HUES64 (cell line): ENCODE data around the gene SLC28A1.

Experiments
- H3K27ac ChIP-seq: 2 replicates; pipeline ENCODE4 v1.7.0; 2013; ENCODE audit warnings: low read depth, low read length, inconsistent platforms
- H3K27me3 ChIP-seq: 2 replicates; pipeline ENCODE4 v1.6.1; 2013; ENCODE audit warnings: mild to moderate bottlenecking, low read length; ENCODE audit not compliant: insufficient read depth
- H3K36me3 ChIP-seq: 2 replicates; pipeline ENCODE4 v1.6.1; 2013; ENCODE audit warnings: mild to moderate bottlenecking, low read length; ENCODE audit not compliant: insufficient read depth
- H3K4me1 ChIP-seq: 2 replicates; pipeline ENCODE4 v1.6.1; 2013; ENCODE audit warnings: mild to moderate bottlenecking, low read length, moderate library complexity; ENCODE audit not compliant: insufficient read depth
- H3K4me3 ChIP-seq: 2 replicates; pipeline ENCODE4 v1.5.1; 2013; ENCODE audit warnings: mild to moderate bottlenecking, low read length, moderate library complexity
- H3K9ac ChIP-seq: 2 replicates; pipeline ENCODE4 v1.6.1; 2013; ENCODE audit warnings: mild to moderate bottlenecking, low read depth, low read length
- H3K9me3 ChIP-seq: 2 replicates; pipeline ENCODE4 v1.6.1; 2013; ENCODE audit warnings: low read depth, low read length; ENCODE audit not compliant: insufficient read depth
- WGBS: fragments of 150-250, 120-280 bp; methylation state at CpG from one replicate; pipeline ENCODE4 v1.1.7; 2013; ENCODE audit warnings: missing lambda C conversion rate; 5-methylcytosine and 5-hydroxymethylcytosine counted together

Gene SLC28A1

GRCh38 chr15:84886984-84887299, 2.5 kb downstream of the SLC28A1 start:
- no peak overlapping the region for H3K9ac ChIP-seq
- no peak overlapping the region for H3K4me3 ChIP-seq
- no peak overlapping the region for H3K27ac ChIP-seq
- H3K27me3 ChIP-seq, result 0 out of 2 replicates have a peak, but pooled peaks cover 2% of the 10 kb centered on the region
- WGBS, result 89% methylated on average over 1 of the region's 1 CpG
- H3K4me1 ChIP-seq, result no peaks in the 10 kb centered on the region
- H3K9me3 ChIP-seq, result no peaks in the 10 kb centered on the region
- no peaks in the 10 kb centered on the region for H3K36me3 ChIP-seq

- WGBS, result 94% methylated on average over 4 of the region's 4 CpGs
- Histone ChIP-seq H3K36me3 (no peaks in the 10 kb centered on the region), H3K9ac (no peak overlapping the region), H3K27ac (no peak overlapping the region), H3K9me3 (no peaks in the 10 kb centered on the region), H3K4me3 (no peak overlapping the region), H3K27me3 (0 out of 2 replicates have a peak, but pooled peaks cover 2% of the 10 kb centered on the region), H3K4me1 (no peaks in the 10 kb centered on the region)
These were observed 3.5 kb downstream of the SLC28A1 start for GRCh38 chr15:84887938-84888337.

- Histone ChIP-seq H3K9me3 (no peaks in the 10 kb centered on the region), H3K4me3 (no peak overlapping the region), H3K36me3 (no peaks in the 10 kb centered on the region), H3K9ac (no peak overlapping the region), H3K27ac (no peak overlapping the region), H3K27me3 (0 out of 2 replicates have a peak, but pooled peaks cover 2% of the 10 kb centered on the region), H3K4me1 (no peaks in the 10 kb centered on the region)
- 83% methylated on average over 17 of the region's 17 CpGs for WGBS
These were observed 4.2 kb downstream of the SLC28A1 start for GRCh38 chr15:84888639-84889038.

- Histone ChIP-seq H3K9me3 (no peaks in the 10 kb centered on the region), H3K27ac (no peak overlapping the region), H3K4me3 (no peak overlapping the region), H3K27me3 (0 out of 2 replicates have a peak, but pooled peaks cover 2% of the 10 kb centered on the region), H3K36me3 (no peaks in the 10 kb centered on the region), H3K9ac (no peak overlapping the region), H3K4me1 (no peaks in the 10 kb centered on the region)
- WGBS, result 80% methylated on average over 8 of the region's 8 CpGs
These were observed 5.0 kb downstream of the SLC28A1 start for GRCh38 chr15:84889313-84889990.

- Histone ChIP-seq H3K27me3 (0 out of 2 replicates have a peak, but pooled peaks cover 2% of the 10 kb centered on the region), H3K9ac (no peak overlapping the region), H3K27ac (no peak overlapping the region), H3K9me3 (no peaks in the 10 kb centered on the region), H3K4me3 (no peak overlapping the region), H3K36me3 (no peaks in the 10 kb centered on the region), H3K4me1 (no peaks in the 10 kb centered on the region)
- 95% methylated on average over 6 of the region's 6 CpGs for WGBS
These were observed 5.7 kb downstream of the SLC28A1 start for GRCh38 chr15:84889991-84890669.

DNA sequence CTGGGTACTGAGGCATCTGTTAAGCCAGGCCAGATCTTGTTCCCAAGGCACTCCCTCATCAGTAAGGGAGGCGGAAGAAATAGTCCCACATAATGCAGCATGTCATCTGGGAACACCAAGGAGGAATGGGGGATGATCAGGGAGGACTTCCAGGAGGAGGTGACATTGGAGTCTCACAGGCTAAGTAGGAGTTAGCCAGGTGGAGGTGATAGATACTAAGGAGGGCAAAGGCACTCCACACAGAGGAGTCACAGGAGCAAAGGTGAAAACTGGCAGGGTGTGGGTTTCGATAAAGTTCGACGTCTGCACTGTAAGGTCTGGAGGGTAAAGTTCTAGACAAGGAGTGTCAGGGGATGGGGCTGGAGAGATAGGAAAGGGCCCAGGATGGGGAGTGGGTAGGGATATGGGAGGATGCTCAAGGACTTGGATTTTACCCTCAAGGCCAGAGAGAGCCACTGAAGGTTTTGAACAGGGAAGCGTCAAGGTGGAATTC, 6.3 kb downstream of the SLC28A1 start:
- Histone ChIP-seq H3K27me3 (0 out of 2 replicates have a peak, but pooled peaks cover 2% of the 10 kb centered on the region), H3K9me3 (no peaks in the 10 kb centered on the region), H3K27ac (no peak overlapping the region), H3K36me3 (no peaks in the 10 kb centered on the region), H3K4me1 (no peaks in the 10 kb centered on the region), H3K9ac (no peak overlapping the region), H3K4me3 (no peak overlapping the region)
- WGBS, result 93% methylated on average over 5 of the region's 5 CpGs

DNA sequence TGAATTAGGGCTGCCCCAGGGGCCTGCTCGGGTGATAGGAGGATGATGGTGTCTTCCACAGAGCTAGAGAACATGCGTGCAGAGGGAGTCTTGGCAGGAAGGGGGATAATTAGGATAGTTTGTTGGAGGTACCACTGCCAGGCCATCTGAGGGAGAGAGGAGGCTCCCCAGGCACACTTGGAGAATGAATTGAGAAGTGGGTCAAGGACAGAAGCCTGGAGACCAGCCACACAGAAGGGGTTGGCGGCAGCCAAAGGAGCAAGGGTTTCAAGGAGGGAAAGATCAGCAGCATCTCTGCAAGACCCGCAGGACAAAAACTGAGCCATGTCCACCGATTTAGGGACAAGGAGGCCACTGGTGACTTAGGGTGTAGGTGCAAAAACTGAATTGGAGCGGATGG, 6.9 kb downstream of the SLC28A1 start:
- H3K9me3 ChIP-seq, result no peaks in the 10 kb centered on the region
- H3K4me3 ChIP-seq, result no peak overlapping the region
- H3K9ac ChIP-seq, result no peak overlapping the region
- H3K27ac ChIP-seq, result no peak overlapping the region
- H3K36me3 ChIP-seq, result no peaks in the 10 kb centered on the region
- H3K27me3 ChIP-seq, result 0 out of 2 replicates have a peak, but pooled peaks cover 2% of the 10 kb centered on the region
- WGBS, result 89% methylated on average over 6 of the region's 6 CpGs
- H3K4me1 ChIP-seq, result no peaks in the 10 kb centered on the region

GRCh38 chr15:84892786-84893307, 8.4 kb downstream of the SLC28A1 start:
- H3K36me3 ChIP-seq, result no peaks in the 10 kb centered on the region
- no peak overlapping the region for H3K27ac ChIP-seq
- H3K9ac ChIP-seq, result no peak overlapping the region
- H3K9me3 ChIP-seq, result no peaks in the 10 kb centered on the region
- 0 out of 2 replicates have a peak, but pooled peaks cover 2% of the 10 kb centered on the region for H3K27me3 ChIP-seq
- H3K4me3 ChIP-seq, result no peak overlapping the region
- WGBS, result 91% methylated on average over 10 of the region's 10 CpGs
- H3K4me1 ChIP-seq, result no peaks in the 10 kb centered on the region

GRCh38 chr15:84893607-84894006, 9.1 kb downstream of the SLC28A1 start:
- H3K27me3 ChIP-seq, result 0 out of 2 replicates have a peak, but pooled peaks cover 2% of the 10 kb centered on the region
- H3K9ac ChIP-seq, result no peak overlapping the region
- no peaks in the 10 kb centered on the region for H3K4me1 ChIP-seq
- no peak overlapping the region for H3K4me3 ChIP-seq
- H3K27ac ChIP-seq, result no peak overlapping the region
- no peaks in the 10 kb centered on the region for H3K36me3 ChIP-seq
- H3K9me3 ChIP-seq, result no peaks in the 10 kb centered on the region
- WGBS, result 90% methylated on average over 10 of the region's 10 CpGs

DNA sequence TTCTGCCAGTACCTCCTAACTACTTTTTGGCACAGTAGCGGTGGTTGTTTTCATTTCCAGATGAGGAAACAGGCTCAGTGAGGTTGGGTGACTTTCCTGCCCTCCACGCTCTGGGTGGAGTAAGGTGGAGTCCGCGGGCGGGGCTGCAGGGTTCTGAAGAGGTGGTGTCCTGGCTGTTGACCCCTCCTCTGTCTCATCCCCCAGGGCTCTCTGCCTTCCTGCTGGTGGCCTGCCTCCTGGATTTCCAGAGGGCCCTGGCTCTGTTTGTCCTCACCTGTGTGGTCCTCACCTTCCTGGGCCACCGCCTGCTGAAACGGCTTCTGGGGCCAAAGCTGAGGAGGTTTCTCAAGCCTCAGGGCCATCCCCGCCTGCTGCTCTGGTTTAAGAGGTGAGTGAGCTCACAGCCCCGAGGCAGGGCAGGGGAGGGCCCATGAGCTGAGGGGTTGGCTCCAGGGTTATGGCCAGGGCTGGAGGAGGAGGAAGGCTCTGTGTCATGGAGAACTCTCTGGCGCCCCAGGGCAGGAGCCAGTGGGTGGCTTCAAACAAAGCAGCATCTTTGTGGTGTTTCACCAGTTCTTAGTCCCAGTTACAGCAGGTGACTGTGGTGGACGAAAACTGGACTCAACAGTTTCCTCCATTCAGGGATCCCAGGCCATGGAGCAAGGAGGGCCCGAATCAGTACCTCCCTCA, 10.4 kb downstream of the SLC28A1 start:
- Histone ChIP-seq H3K27ac (no peak overlapping the region), H3K9ac (no peak overlapping the region), H3K9me3 (no peaks in the 10 kb centered on the region), H3K27me3 (0 out of 2 replicates have a peak, but pooled peaks cover 2% of the 10 kb centered on the region), H3K36me3 (no peaks in the 10 kb centered on the region), H3K4me1 (no peaks in the 10 kb centered on the region), H3K4me3 (no peak overlapping the region)
- 89% methylated on average over 12 of the region's 12 CpGs for WGBS

DNA sequence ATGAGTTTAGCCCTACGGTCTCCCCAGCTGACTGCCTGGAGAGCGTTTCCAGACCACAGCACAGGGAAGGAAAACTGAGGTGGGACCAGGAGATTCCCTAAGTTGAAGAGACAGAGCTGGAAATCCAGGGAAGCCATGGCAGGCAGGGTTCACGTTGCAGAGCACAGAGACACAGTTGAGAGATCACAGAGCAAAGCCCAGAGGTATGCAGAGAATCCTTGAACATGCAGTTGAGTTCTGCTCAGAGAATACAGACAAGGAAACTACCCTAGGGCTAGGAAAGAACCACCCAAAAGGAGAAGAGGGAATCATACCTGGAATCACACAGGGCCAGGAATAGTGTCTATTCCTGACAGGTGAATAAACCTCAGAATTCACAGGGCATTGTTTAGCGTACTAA, 14.3 kb downstream of the SLC28A1 start:
- 75% methylated on average over 4 of the region's 4 CpGs for WGBS
- H3K4me1 ChIP-seq, result no peaks in the 10 kb centered on the region
- no peaks in the 10 kb centered on the region for H3K27me3 ChIP-seq
- H3K9ac ChIP-seq, result no peak overlapping the region
- no peaks in the 10 kb centered on the region for H3K36me3 ChIP-seq
- H3K27ac ChIP-seq, result no peak overlapping the region
- H3K9me3 ChIP-seq, result 0 out of 2 replicates have a peak, but pooled peaks cover 4% of the 10 kb centered on the region
- H3K4me3 ChIP-seq, result no peak overlapping the region
